ENCODE results near the gene MSN.

Gene MSN

GRCh38 chrX:65674204-65674893, 6.9 kb downstream of the MSN start:
- DNase-seq, result no peak

- DNase-seq, result no peak
Measured at GRCh38 chrX:65677954-65678469, 10.6 kb downstream of the MSN start.

GRCh38 chrX:65679071-65679540, 11.7 kb downstream of the MSN start:
- DNase-seq, result no peak

GRCh38 chrX:65681810-65682209, 14.4 kb downstream of the MSN start:
- no peak for DNase-seq

- DNase-seq, result no peak
Measured at GRCh38 chrX:65685112-65685511, 17.7 kb downstream of the MSN start.

GRCh38 chrX:65686236-65686635, 18.8 kb downstream of the MSN start:
- DNase-seq, result no peak

GRCh38 chrX:65687367-65687766, 19.9 kb downstream of the MSN start:
- DNase-seq, result no peak

- no peak for DNase-seq
Measured at GRCh38 chrX:65688403-65688871, 21.0 kb downstream of the MSN start.

- DNase-seq, result no peak
Measured at GRCh38 chrX:65689377-65689776, 21.9 kb downstream of the MSN start.

- no peak for DNase-seq
Measured at GRCh38 chrX:65690057-65690855, 22.8 kb downstream of the MSN start.

GRCh38 chrX:65695849-65696449, 28.5 kb downstream of the MSN start:
- DNase-seq, result no peak

GRCh38 chrX:65696613-65697012, 29.2 kb downstream of the MSN start:
- DNase-seq, result no peak

- DNase-seq, result no peak
Measured at GRCh38 chrX:65697211-65697641, 29.8 kb downstream of the MSN start.

- peak; percentile 80 for DNase-seq
Measured at GRCh38 chrX:65697915-65698796, 30.7 kb downstream of the MSN start.

- DNase-seq, result no peak
Measured at GRCh38 chrX:65702956-65703355, 35.5 kb downstream of the MSN start.

- DNase-seq, result no peak
Measured at GRCh38 chrX:65705439-65705838, 38.0 kb downstream of the MSN start.

GRCh38 chrX:65706041-65706828, 38.8 kb downstream of the MSN start:
- DNase-seq, result peak; percentile 59

GRCh38 chrX:65707151-65707550, 39.7 kb downstream of the MSN start:
- DNase-seq, result no peak

- no peak for DNase-seq
Measured at GRCh38 chrX:65712005-65712806, 44.8 kb downstream of the MSN start.

GRCh38 chrX:65718538-65718937, 51.1 kb downstream of the MSN start:
- DNase-seq, result no peak

Data from activated CD4-positive, alpha-beta T cell treated with anti-CD3 and anti-CD28 coated beads for 48 hours (primary cell).